ENCODE results near the gene AGR2.

- TF ChIP-seq CTCF (IDR thresholded peaks at IDR 0.05) (no peak), POLR2A (IDR thresholded peaks at IDR 0.05) (no peak)
These were observed 30.9 kb downstream of the AGR2 start for GRCh38 chr7:16773884-16774283.

All from uterus (tissue), 2 donors.